GM10248 (cell line): ENCODE results near the gene MAPK8IP3.

ENCODE experiments used
- CTCF ChIA-PET: fragments of 300-600 bp; sonication (Branson Sonifier 250); formaldehyde crosslinking; extraction: SDS; loops from one replicate; lab custom pipeline; 2021; ENCODE audit warnings: antibody characterized with exemption; lab: Yijun Ruan, JAX
- POLR2A ChIA-PET: fragments of 350-650 bp; sonication (Branson Sonifier 250); formaldehyde crosslinking; extraction: SDS; loops from one replicate; lab custom pipeline; 2020; ENCODE audit warnings: antibody characterized with exemption; lab: Yijun Ruan, JAX
- DNase-seq: peaks from one replicate; pipeline ENCODE4 v3.0.0; 2012; ENCODE audit errors: extremely low spot score
- TF ChIP-seq, protein P1 (sequence below): IDR thresholded peaks from 2 replicates; pipeline ENCODE4 v1.5.1; 2012; ENCODE audit warnings: mild to moderate bottlenecking, low read depth; ENCODE audit errors: extremely low read depth, missing control alignments, control extremely low read depth

MAPK8IP3 gene

DNA sequence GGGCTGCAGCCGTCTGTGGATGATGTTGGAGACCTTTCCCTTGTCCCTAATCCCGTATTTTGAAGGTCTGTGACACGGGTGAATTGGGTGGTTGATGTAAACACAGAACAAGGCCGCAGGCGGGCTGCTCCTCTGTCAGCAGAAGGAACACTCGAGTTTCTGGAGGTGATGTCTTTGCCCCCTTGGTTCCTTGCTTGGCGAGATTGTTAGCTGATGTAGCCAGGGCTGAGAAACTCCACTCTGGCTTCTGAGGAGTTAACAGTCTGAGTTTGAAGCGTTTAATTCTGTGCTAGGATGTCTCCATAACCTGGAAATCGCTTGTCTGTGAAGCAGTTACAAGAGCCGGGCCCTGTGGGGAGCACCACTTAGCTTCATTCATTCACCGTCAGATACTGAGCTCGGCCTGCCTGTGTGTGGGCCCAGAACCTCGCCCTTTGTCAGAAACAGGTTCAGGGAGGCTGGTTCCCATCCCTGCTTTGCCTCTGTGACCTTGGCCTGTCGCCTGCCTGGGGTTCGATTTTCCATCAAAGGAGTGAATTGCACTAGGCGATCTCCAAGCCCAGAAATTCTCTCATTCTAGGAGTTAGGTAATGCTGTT lies 1.3 kb downstream of the MAPK8IP3 start:
- TF ChIP-seq, protein P1, sequence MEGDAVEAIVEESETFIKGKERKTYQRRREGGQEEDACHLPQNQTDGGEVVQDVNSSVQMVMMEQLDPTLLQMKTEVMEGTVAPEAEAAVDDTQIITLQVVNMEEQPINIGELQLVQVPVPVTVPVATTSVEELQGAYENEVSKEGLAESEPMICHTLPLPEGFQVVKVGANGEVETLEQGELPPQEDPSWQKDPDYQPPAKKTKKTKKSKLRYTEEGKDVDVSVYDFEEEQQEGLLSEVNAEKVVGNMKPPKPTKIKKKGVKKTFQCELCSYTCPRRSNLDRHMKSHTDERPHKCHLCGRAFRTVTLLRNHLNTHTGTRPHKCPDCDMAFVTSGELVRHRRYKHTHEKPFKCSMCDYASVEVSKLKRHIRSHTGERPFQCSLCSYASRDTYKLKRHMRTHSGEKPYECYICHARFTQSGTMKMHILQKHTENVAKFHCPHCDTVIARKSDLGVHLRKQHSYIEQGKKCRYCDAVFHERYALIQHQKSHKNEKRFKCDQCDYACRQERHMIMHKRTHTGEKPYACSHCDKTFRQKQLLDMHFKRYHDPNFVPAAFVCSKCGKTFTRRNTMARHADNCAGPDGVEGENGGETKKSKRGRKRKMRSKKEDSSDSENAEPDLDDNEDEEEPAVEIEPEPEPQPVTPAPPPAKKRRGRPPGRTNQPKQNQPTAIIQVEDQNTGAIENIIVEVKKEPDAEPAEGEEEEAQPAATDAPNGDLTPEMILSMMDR: no peak
- CTCF ChIA-PET: interaction anchor here (2.8 to 4.5 kb wide), 2 partner anchors 25 to 38 kb away, joined by 7 to 36 read pairs; no protein-coding TSS in a partner anchor
- POLR2A ChIA-PET: interaction anchor here (0.6 kb wide), 1 partner anchor 370 kb away, joined by 6 read pairs; no protein-coding TSS in a partner anchor
- no peak for DNase-seq

DNA sequence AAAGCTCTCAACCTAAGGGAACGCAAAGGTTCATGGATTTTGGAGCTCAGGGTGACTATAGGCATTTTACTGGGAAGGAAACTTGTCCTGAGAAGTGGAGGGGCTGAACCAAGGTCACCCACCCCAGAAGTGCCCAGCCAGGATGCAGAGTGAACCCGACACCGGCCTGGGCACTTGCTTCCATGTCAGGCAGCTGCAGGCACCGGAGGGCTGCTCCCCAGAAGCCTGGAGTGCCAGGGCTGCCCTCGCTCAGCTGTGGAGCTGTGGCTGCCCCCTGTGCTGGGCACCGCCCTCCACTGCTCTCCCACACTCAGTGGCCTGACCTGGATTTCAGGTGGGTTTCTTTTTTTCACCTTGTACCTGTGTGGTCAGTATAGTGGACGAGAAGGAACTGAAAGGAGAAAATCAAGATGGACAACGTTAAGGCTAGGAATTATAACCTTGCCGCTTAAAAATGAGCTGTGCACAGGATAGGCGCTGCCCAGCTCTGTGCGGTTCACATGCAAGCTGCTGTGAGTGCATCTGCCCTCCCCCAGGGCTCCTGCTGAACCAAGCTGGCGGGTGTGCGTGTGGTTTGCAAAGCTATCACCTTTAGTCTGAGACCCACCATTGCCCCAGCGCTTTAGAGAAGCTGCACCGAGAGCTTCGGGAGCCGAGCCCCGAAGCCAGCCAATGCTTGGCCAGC lies 2.2 kb downstream of the MAPK8IP3 start:
- POLR2A ChIA-PET: no interaction called here
- CTCF ChIA-PET: interaction anchor here (0.9 to 4.5 kb wide), 2 partner anchors 8 to 26 kb away, joined by 3 to 36 read pairs; no protein-coding TSS in a partner anchor
- no peak for DNase-seq
- TF ChIP-seq, protein P1: no peak

DNA sequence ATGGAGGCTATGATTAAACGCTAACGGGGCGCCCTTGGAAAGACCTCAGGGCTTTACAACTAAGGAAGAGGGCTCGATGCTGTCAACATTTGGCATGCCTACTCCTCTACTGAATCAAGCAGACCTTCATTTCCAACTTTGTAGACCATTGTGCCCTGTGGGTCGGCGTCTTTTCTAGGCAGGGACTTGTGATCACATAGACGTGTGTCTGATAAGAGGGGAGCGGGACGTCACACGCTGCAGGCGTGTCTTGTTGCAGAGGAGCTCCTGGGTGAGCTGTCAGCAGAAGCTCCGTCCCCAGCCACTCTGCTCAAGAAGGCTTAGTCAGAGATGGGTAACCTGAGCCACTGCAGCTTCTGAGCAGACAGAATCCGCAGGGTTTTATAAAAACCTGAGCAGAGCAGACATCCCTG lies 2.8 kb downstream of the MAPK8IP3 start:
- DNase-seq: no peak
- ChIA-PET CTCF (interaction anchor here (0.9 to 4.5 kb wide), 2 partner anchors 9 to 26 kb away, joined by 3 to 36 read pairs; no protein-coding TSS in a partner anchor), POLR2A (no interaction called here)

DNA sequence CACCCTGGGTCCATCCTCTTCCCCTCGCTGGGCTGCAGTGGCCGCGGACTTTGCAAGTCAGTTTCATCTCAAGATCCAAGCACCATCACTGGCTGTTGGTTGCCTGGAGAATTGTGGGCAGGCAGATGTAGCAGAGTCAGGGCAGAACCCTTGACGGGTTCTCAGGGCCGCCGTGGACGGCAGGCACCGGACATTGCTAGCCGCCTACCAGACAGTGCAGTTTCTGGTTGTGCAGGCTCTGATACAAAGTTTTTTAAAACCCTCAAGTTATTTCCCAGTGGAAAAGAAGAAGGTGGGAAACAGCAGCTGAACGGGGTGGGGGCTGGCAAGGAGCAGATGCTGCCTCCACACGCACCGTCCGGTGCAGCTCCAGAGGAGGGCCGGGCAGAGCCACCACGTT lies 3.4 kb downstream of the MAPK8IP3 start:
- DNase-seq: no peak
- TF ChIP-seq, protein P1: no peak
- ChIA-PET POLR2A (no interaction called here), CTCF (no interaction called here)

More for the DNA sequence above, 2.8 kb downstream of the MAPK8IP3 start:
- TF ChIP-seq, protein P1: no peak

DNA sequence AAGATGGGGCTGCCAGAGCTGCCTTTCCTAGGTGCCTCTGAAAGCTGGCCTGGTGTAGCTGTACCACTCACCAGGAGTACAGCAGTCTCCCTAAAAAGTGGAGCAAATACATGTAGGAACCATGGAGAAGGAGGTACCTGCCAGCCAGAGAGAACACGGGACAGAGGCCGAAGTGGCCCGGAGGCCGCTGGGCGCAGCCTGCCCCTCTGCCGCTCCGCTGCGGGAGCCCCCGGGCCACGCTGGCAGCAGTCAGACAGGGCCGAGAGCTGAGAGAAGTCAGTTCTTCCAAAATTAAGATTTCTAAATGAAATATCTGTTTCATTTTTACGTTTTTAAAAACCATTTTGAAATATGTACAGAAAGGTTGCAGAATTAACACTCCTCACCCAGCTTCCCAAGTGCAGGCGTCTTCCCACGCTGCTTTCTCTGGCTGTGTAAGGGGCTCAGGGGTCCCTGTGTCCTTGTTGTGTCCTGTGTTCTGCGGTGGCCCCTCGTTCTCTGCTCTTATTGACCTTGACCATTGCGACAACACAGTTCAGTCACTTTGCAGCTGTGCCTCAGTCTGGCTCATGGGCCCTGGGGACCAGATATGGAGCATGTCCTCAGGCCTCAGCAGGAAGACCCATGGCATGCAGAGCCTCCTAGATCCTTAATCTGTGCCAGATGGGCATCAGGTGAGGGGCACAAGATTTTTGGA lies 5.0 kb downstream of the MAPK8IP3 start:
- ChIA-PET CTCF (no interaction called here), POLR2A (no interaction called here)
- no peak for DNase-seq
- TF ChIP-seq, protein P1: no peak

DNA sequence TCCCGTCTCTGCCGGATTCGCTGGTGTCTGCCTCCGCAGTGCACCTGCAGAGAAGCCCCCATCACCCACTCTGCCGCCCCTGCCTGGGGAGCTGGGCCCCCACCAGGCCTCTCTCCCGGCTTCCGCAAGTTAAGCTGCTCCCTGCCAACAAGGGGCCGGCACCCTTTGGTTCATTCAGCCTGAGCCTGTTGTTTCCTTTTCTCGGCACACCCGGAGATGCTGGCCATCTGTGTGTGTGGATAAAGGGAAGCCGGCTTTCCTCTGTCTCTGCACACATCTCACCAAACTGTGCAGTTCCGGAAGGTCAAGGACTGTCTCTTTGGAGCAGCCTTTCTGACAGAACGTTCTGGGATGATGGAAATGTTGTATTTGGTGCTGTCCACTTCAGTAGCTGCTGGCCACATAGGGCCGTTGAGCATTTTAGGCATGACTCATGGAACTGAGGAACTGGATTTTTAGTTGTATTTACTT lies 6.8 kb downstream of the MAPK8IP3 start:
- CTCF ChIA-PET: no interaction called here
- TF ChIP-seq, protein P1: no peak
- POLR2A ChIA-PET: no interaction called here
- DNase-seq: no peak
